HG03469 (cell line): ENCODE data around the gene MOB3A.

Experiments
- ATAC-seq: cut with Tn5 transposase; IDR thresholded peaks from one replicate; pipeline ENCODE4 v1.9.1; 2021; ENCODE audit warnings: mild to moderate bottlenecking, moderate library complexity, moderate number of reproducible peaks; ENCODE audit not compliant: unreplicated experiment

Gene MOB3A

DNA sequence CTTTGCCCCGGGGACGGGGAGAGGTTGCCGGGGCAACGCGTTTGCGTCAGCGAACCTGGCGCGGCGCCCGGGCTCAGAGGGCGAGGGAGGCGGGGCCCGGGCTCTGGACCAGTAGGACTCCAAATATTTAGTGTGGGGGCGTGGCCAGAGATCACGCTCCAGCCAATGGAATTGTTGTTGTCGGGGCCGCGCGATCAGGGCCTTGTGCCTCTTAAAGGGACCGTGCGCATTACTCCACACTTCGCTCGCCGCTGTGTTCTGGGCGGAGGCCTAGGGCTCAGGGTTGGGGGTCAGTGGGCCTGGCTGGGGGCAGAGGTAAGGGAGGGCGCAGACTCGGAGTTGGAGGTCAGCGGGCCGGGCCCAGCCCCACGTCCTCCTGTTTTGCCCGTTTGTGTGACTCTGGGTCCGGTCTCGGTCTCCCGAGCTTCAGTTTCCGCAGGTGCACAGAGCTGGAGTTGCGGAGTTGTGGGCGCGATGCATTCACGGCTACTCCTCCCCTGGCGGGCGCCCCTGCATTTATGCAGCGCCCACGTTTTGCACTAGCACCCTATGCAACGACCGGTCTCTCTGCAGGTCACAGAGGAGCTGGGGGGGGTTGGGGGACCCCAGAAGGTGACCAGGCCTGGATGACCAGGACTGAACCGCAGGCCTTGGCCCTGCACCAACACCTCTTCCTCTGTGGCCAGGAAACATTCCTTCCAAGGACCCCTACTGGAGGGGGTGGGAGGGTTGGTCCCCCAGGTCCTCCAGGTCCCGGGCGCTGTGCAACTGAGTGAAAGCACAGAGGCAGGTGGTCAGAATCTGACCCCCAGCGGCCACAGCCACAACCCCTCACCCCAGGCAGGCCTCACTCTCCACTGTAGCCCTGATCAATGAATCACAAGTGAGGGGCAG, 34.4 kb downstream of the MOB3A start:
- peak; percentile 48 for ATAC-seq

DNA sequence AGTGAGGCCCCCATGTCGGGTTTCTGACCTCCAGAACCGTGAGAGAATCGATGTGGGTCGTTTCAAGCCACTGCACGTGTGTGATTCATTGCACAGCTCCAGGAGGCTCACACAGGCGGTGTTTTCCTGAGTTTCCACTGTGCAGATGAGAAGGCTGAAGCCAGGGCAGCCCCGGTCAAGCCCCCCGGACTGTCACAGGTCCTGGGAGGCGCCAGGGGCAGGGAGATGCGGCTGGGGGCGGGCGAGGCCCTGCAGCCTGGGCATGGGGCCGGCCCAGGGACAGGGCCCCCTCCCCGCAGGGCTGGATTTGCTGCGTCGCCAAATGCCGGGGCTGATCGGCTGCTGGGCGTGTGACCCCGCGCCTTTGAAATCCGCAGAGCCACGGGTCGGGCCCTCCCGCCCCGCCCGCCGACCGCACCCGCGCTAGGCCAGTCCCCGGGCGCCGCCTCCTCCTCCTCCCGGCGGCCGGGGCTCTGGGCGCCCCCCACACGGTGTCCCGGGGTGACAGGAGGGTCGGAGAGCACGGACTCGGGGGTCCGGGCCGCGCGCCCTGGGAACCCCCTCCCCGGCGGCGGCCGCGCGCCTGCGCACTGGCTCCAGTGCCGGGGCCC, 35.1 kb downstream of the MOB3A start:
- peak; percentile 19 for ATAC-seq

DNA sequence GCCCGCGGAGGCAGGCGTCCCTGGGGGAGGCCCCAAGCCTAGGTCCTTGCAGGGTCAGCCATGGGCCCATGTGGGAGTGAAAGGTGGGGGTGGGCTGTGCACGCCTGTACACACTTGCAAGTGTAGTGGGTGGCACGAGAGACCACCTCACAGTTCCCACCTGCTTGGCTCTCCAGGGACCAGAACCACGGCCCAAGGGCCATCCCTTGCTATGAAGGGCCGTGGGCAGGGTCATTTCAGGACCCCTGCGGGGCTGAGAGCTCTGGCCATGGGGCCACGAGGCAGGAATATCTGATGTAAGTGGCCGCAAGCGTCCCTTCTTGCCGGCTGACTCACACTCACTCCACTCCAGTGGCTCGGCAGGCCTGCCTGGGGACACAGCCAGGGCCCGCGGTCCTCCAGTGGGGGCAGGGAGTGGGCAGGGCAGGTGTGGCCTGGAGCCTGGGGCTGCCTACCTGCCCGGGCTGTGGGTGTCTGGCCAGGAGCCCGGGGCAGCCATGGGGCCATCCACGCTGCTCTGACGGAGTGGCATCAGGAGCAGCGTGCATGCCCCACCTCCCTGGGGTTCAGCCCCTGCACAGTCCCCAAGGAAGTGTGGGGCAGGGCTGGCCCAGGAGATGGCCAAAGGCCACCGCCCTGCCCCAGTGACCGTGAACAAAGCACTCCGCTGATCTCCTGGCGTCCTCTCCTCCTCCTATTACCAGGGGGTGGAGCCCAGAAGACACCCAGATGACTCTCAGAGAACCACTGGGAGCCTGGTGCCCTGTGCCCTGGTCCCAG, 36.5 kb downstream of the MOB3A start:
- no peak for ATAC-seq

DNA sequence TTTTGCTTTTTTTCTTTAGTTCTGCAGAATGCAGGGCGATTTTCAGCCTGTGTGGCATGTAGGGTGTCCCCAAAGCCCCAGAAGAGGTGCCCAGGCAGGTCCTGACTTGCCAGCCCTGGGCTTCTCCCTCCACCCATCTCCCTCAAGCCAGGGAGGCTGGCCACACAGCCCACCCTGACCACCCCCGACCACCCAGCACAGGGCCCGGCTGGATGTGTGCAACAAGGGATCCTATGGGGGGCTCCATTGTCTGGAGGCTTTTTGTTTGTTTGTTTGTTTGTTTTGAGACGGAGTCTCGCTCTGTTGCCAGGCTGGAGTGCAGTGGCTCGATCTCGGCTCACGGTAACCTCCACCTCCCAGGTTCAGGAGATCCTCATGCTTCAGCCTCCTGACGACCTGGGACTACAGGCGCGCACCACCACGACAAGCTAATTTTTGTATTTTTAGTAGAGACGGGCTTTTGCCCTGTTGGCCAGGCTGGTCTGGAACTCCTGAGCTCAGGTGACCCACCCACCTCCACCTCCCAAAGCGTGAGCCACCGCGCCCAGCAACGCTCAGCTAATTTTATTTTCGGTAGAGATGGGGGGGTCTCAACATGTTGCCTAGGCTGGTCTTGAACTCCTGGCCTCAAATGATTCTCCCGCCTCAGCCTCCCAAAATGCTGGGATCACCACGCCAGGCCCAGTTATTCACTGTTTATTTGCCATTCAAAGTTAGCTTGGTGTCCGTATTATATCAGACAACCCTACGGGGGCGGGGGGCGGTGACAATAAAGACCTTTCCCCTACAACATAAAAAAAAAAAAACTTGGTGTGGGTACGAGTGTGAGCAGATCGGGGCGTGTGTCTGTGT, 37.3 kb downstream of the MOB3A start:
- no peak for ATAC-seq

DNA sequence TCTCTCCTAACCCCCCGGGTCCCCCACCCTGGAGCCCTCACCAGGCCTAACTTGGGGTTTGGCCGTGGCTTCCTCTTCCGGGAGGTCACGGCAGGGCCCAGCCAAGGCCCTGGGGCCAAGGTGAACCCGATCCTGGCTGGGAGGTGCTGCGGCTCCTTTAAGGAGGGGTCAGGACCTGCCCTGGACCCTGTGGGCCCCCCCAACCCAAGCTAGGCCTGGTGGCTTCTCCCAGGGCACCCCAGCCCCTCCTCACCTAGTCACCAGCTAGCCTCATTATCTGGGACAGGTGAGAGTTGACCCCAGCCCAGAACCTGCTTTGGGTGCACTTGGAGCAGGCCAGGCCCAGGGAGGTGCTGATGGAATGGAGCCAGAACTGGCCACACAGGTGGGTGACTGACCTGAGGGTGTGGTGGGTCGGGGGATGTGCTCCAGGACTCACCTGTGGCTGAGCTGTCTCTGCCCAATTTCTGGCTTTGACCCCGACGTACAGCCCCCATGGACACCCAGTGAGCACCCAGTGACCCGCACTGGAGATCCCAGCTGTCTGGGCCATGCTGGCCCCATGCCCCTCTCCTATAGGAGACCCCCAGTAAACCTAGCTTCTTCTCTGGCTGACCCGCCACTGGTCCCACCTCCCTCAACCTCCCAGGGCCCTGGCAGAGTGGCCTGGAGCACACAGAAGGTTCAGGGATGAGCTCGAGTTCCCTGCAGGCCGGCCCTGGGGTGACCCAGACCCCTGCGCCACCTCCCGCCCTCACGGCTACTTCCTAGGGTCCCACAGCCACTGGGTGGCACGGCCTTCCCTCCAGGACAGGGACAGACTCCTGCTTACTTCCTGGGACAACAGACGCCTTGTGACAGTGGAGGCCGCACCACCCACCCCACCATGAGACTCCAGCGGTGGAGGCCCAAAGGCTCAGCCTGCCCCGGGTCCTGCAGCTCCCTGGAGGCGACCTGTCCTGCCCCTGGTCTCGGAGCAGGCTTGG, 38.3 kb downstream of the MOB3A start:
- no peak for ATAC-seq

DNA sequence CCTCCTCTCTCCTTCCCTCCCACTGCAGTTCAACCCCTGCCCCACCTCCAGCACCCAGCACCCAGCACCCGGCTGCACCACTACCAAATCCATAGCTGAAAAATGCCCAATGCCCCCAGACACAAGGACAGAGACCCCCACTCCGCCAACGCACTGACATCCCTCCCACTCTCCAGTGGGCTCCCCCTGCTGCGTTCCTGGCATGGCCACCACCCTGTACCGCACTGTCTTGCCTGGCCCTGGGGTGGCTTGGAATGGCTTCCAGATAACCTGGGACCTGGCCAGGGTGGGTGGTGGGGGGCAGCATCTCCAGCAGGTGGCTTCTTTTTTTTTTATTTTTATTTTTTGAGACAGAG, 39.3 kb downstream of the MOB3A start:
- ATAC-seq = no peak

DNA sequence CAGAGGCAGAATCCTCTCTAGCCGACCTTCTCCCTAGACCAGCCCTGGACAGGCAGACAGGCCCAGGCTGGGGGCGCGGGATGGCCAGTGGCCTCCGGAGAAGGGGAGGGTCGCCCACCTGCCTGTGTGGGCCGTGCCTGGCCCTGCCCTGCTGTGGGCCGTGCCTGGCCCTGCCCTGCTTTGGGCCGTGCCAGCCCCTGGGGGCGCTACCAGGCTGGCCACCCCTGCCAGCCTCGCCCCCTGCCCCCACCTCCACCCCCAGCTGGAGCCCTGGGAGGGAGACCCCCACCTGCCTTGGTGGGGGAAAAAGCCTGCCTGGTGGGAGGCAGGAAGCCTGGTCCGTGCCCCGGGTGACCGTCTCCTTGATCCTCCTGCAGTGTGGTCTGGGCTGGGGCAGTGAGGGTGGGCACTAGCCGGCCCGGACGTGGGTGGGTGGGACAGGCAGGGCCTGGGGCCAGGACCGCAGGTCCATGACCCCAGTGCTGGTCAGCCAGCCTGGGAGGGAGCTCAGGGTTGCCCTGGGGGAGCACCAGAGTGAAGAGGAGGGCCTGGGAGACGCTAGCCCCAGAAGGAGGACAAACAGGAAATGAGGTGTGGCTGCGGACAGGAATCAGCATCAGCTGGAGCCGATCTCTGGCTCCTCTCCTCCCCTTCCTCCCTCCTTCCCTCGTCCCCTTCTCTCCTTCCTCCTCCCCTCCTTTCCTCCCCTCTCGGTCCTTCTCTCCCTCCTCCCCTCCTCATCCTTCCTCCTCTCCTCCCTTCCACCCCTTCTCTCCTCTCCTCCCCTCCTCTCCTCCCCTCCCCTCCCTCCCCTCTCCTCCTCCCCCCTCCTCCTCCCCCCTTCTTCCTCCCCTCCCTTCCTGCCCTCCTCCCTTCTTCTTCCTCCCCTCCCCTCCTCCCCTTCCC, 39.9 kb downstream of the MOB3A start:
- no peak for ATAC-seq

DNA sequence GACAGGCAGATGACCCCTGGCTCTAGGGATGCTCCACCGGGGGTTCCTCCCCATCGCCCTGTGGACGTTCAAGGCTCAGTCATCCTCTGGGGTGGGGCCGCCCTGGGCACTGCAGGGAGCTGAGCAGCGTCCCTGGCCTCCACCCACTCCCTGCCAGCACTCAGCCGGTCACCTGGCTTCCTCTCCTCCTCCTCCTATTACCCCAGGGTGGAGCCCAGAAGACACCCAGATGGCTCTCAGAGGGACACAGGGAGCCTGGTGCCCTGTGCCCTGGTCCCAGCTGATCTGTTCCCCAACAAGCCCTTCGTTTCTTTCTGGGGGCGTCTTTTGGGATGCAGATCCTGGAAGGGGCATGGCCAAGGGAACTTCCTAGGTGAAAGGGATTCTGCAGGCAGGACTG, 41.4 kb downstream of the MOB3A start:
- no peak for ATAC-seq

DNA sequence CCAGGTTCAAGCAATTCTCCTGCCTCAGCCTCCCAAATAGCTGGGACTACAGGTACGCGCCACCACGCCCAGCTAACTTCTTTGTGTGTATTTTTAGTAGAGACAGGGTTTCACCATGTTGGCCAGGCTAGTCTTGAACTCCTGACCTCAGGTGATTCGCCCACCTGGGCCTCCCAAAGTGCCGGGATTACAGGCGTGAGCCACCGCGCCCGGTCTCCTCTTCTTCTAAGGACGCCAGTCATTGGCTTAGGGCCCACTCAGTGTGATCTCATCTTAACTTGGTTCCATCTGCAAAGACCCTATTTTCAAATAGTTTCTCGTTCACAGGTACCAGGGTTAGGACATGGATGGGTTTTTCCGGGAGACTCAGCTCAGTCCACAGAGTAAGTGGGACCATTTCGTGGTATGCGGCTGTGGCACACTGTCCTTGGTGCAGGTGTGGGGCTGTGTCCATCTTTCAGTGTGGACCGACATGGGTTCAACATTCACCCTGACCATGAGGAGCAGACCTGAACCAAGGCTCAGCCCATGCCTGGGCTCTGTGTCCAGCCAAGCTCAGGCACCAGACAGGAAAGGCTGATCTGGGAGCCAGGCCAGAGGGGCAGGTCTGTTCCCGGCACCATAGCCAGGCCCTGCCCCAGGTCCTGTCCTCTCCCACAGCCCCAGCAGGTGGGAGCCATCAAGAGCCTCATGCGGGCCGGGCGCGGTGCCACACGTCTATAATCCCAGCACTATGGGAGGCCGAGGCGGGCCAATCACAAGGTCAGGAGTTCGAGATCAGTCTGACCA, 42.3 kb downstream of the MOB3A start:
- ATAC-seq = no peak

DNA sequence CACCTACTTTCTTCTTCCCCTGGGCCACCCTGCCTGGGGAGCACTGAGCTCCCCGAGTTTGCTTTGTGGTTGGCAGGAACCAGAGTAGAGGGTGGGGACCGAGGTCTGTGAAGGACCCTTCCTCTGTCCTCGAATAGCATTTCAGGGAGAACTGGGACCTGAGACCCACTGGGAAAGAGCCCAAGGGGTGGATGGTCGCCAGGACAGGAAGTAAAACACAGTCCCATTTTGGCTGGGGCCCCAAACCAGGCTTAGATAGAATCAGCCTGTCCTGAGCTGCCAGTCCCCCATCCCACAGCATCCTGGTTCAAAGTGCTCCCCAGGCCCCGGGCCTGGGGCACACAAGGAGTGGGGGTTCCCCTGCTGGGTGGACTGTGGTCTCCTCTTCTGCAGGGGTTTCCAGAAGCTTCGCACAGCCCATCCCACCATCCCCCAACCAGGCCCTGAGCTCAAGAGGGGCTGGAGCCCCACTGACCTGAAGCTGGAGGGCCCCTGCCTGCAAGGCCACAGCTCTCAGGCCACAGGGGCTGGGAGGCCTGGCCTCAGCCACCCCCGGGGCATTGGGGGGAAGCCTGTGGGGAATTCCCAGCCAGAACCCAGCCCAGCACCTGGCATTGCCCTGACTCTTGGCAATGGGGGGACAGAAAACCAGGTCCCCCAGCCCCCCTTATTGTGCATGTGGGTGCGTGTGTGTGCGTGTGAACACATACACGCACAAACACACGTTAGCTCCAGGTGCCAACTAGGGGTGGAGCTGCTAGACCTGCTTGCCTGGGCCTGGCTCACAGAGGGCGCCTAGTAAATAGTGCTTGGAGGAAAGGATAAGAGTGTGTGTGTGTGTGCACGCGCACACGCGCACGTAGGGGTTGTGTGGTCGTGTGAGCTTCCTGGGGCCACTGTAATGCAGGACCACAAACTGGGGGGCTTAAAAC, 44.1 kb downstream of the MOB3A start:
- ATAC-seq = no peak

DNA sequence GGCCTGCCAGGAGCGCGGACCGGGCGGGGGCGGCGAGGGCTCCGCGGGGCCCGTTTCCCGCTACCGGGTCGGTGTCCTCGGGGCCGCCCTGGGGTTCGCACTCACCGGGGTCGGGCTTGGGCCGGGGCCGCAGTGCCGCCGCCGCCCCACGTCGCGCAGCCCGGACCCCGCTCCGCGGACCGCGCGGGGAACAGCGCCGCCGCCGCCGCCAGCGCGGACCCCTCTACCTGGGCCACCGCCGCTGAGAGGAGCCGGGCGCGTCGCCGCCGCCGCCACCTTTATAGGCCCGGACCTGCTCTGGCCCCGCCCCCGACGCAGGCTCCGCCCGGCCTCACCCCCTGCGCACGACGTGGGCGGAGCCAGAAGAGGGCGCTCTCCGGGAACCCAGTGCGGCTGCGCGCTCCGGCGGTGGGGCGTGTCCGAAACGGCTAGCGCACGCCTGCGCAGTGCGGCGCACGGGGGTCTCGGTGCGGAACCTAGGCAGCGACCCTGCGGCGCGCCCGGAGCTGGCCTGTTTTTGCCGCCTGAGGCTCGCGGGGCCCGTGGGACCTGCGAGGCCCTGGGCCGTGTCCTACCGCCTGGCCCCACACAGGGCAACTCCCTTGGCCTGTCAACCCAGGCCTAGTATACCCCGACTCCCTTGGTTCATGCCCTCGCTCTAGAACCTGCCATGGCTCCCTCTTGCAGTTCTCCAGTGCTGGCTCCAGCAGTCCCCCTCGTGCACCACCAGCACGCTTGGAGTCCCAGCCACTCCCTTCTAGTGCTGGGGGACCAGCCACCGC, 44.9 kb downstream of the MOB3A start, which contains the start of gene MKNK2:
TSS of gene MKNK2 (minus strand) at position 254 of the 782 bp plus-strand sequence. CDS start 393 bp downstream, outside the sequence.
- ATAC-seq = peak; percentile 32

DNA sequence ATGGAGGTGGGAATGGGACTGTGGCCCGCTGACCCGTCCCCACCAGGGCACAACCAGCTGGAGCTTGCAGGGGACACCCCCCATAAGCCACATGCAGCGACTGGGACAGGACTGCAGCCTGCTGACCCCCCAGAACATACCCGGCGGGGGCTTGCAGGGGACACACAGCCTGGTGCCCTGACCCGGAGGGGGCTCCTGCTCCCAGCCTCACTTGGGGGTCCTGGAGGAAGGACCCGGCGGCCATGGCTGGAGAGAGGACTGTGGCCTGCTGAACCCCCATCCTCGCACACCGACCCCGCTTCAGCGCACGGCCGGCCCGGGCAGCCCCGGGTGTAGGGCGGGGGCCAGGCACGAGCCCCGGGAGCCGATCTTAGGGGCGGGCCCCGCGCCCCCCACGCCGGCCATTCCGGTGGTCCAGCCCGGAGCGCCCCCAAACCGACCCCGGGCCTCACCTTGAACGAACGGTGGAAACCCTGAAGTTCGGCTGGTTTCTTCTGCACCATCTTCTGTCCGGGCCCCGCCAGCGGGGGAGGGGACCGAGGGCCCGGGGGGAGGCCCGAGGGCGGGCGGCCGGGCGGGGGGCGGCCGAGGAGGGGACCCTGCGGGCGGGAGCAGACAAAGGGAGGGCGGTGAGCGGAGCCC, 45.7 kb downstream of the MOB3A start:
- ATAC-seq = no peak

DNA sequence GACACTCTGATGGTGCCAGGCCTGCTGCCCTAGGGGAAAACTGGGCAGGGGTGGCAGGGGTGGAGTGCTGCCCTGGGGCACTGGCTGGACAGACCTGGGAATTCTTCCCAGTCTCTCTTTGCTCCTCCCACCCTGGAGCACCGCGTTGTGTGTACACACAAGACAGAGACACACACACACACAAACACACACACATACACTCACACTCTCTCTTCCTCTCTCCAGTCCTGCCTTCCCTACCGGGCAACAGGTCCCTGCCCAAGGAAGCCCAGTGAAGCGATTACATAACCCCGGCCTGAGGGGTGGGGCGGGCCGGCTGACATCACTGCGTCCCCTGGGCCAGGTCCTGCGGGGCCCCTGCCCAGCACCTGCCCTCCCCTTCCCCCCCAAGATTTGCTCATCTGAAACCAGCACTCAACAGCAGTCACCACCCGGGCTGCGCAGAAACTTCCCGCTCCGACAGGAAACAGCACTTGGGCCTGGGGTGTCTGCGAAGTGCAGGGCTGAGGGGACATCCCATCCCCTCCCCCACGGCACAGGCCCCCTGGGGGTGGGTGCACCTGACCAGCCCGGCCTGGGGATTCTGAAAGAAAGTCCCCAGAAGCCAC, 46.3 kb downstream of the MOB3A start:
- ATAC-seq = no peak

DNA sequence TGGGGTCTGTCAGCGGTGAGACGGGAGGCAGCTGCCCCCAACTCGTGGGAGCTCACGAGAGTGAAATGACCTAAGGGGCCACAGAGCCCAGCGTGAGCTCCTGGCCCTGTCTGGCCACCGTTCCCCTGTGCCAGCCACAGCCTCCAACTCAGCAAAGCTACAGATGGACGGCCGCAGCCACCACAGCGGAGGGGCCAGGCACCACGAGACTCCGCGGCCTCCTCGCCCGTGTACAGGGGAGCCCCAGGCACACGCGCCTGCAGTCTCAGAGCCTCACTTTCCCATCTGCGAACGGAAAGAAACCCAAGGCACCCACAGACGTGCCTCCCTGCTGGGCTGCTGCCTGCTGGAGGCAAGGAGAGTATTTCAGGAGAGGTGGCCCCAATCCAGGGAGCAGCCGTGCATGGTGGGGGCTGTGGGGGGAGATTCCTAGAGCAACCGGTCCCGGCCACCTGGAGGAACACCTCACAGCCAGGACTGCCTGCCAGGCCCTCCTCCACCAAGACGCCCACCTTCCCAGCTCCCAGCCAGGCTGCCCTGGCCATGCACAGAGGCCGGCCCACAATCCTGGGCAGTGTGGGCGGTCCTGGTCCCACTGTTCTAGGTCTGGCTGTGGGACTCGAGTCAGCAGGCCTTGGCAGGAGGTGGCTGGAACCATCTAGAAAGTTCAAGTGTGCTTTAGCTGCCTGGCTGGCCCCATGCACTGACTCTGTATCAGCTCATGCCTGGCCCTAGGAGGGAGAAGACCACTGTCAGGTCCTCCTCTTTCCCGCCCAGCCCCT, 47.0 kb downstream of the MOB3A start:
- no peak for ATAC-seq
